Measurements from ENCODE around the gene DEF6.

Gene DEF6

GRCh38 chr6:35342258-35343091 is 44.9 kb downstream of the DEF6 start, which contains the start of gene PPARD:
Gene PPARD, plus strand, starts transcription at chr6:35342558. Its CDS starts 68,530 bp downstream, at chr6:35411088.
- DNase-seq (ENCODE audit: extremely low read depth in 1 of 2, low read depth in 1 of 2): peak; percentile 93 to 96

- DNase-seq (ENCODE audit: extremely low read depth in 1 of 2, low read depth in 1 of 2): no peak
These were observed 45.6 kb downstream of the DEF6 start for GRCh38 chr6:35343092-35343834.

DNA sequence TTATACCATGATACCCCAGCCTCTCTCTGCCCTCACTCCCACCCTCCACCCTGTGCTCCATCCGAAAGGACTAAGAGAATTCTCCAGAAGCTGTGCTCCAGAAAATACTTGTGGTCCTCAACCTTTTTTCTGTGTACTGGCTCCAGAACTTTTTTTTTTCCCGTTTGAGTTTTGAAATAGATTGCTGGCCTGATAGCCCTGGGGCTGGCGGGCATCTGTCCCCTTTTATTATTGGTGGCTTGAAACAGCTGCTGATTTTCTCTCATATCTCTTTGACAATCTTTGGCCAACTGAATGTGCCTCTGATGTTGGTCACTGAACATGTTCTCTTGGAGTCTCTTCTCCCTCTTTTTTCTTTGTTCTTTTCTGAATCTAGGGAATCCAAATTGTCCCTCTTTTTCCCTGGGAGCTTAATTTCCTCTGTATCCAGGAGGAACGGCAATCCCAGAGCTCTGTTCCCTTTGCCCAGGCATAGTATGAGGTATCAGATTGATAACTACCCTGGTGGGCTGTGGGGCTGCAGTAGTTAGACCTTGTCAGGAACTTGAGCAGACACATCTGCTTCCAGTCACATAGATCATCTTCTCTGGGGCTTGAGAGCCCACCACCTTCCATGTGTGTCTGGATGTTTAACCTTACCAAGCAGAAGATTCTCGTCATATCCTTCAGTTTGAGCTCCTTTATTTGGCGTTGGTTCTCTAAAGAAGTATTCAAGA is 46.4 kb downstream of the DEF6 start:
- no peak for DNase-seq (ENCODE audit: extremely low read depth in 1 of 2, low read depth in 1 of 2)

GRCh38 chr6:35351422-35351821 is 53.8 kb downstream of the DEF6 start:
- no peak for DNase-seq (ENCODE audit: extremely low read depth in 1 of 2, low read depth in 1 of 2)

- DNase-seq (ENCODE audit: extremely low read depth in 1 of 2, low read depth in 1 of 2): no peak
These were observed 55.1 kb downstream of the DEF6 start for GRCh38 chr6:35352735-35353134.

DNA sequence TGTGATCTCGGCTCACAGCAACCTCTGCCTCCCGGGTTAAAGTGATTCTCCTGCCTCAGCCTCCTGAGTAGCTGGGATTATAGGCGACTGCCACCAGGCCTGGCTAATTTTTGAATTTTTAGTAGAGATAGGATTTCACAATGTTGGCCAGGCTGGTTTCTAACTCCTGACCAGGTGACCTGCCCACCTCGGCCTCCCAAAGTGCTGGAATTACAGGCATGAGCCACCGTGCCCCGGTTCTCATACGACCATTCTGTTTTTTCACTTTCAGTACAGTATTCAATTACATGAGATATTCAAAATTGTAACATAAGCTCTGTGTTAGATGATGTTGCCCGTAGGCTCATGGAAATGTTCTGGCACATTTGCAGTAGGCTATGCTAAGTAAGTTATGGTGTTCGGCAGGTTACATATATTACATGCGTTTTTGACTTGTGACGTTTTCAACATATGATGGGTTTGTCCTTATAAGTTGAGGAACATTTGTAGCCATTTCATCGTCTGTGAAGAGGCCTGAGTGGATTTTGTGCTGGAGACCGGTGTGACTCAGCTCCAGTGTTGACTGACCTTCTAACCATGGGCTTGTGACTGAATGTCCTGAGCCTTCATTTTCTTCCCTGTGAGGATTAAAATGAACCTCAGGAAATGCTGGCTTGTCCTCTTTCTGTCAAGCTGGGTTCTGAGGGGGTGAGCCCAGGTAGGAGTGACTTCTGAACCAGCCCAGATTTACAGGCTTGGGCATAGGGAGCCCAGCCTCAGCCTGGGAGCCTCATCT is 56.9 kb downstream of the DEF6 start:
- no peak for DNase-seq (ENCODE audit: extremely low read depth in 1 of 2, low read depth in 1 of 2)

DNA sequence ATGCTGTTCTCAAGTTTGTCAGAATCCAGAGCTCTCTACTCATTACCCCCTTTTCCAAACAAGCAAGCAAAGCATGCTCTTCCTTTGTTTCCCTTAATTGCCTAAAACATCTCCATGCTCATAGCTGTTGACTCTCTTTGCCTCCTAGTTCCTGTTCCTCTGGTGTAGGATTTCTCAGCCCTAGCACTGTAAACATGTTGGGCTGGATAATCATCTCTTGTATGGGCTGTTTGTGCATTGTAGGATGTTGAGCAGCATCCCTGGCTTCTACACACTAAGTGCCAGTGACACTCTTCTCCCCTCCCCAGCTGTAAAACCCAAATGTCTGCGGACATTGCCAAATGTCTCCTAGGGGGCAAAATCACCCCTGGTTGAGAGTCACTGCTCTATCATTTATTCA is 58.8 kb downstream of the DEF6 start:
- DNase-seq (ENCODE audit: extremely low read depth in 1 of 2, low read depth in 1 of 2): no peak

DNA sequence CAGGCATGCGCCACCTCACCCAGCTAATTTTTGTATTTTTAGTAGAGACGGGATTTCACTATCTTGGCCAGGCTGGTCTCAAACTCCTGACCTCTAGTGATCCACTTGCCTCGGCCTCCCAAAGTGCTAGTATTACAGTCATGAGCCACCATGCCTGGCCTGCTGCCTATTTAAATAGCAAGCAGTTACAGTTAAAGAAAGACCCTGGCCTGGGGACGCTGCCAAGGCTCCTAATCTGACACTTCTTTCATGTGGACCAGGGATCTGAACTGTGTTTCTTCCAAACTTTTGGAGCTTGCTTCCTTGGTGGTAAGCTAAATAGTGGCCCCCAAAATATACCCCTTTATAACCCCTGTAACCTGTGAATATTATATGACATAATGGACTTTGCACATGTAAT is 60.1 kb downstream of the DEF6 start:
- DNase-seq (ENCODE audit: extremely low read depth in 1 of 2, low read depth in 1 of 2): no peak

GRCh38 chr6:35358086-35358485 is 60.5 kb downstream of the DEF6 start:
- DNase-seq (ENCODE audit: extremely low read depth in 1 of 2, low read depth in 1 of 2): no peak

DNA sequence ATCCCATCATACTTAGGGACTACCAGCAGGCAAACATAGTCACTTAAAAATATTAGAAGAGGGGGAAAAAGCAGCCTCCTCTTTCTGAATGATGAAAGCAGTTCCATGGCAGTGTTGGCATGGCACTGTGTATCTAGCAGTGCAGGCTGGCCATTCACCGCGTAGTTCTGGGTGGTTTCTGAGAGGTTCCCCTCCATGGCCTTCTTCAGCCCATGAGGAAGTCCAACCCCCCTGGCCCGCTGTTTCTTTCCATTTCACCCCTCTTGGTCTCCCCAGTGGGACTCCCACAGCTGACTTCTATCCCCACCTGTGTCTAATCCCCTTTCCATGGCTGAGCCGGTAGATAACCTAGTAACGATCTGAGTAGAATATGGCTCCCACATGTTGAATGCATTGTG is 61.7 kb downstream of the DEF6 start:
- no peak for DNase-seq (ENCODE audit: extremely low read depth in 1 of 2, low read depth in 1 of 2)

GRCh38 chr6:35359744-35360348 is 62.2 kb downstream of the DEF6 start:
- DNase-seq (ENCODE audit: extremely low read depth in 1 of 2, low read depth in 1 of 2): no peak

DNA sequence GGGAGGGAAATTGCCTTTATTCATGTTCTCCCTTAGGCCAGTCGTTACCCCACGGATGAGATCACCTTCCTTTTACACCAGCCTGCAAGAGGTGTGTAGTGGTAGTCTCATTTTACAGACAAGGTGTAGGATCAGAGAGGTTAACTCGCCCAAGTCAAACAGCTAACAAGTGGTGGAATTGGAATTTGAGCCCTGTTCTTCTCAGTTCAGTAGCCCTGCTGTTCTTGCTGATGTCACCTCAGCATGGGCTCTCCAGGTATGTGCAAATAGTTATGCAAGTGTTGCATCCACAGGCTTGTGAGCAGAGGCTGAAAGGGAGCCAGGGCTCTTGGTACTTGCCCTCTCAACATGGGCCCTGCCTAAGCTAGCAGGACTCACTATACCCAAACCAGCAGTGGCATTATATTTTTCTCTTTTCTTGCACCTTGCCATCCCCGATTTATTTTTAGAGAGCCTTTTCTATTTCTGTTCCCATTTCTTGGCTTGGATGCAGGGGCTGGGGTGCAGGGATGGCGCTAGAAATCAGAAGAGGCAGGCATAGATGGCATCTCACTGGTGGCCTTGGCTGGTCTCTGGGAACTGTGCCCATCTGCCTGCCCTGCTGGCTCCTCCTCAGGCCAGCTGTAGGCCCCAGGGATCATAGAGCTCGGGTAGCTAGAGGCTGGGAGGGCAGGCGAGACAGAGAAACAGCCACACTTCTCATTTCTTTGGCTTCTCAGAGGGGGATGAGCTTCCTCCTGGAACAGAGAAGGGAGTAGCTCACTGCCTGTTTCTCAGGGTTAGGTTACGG is 62.9 kb downstream of the DEF6 start:
- no peak for DNase-seq (ENCODE audit: extremely low read depth in 1 of 2, low read depth in 1 of 2)

DNA sequence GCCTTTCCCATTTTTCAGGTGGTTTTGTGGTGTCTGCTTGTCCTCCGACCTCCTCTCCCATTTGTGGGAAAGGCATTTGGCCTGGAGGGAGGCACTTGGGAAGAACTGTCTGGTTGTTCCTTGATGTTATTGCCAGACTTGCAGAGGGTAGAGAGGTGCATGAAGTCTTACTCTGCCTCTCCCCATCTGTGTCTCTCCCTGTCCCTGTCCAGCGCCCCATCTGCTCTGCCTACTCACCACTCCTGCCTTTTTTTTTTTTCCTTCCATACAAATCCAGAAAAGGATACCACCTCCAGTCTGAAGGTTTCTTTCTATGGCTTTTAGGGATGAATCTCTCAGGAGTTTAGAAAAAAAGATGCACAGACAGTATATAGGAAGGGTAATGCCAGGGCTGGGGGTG is 64.6 kb downstream of the DEF6 start:
- DNase-seq (ENCODE audit: extremely low read depth in 1 of 2, low read depth in 1 of 2): no peak

DNA sequence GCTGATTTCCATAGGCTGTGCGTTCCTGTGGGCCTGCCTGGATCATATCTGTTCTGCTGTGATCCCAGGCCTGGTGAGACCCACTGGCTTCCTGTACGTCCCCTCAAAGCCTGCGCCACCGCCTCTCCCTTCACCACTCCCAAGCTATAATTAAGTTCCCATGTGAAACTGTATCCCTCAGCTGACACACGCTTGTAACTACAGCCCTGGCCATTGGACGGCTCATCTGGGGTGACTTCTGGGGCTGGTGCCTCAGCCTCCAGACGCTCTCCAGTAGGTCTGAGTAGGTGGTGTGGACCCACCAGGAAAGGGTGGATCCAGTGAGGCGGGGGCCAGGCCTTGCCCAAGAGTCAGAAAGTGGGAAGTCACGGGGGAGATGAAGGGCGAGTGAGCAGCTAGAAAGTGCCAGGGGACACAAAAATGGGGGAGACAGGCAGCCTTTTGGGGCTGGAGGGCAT is 65.7 kb downstream of the DEF6 start:
- DNase-seq (ENCODE audit: extremely low read depth in 1 of 2, low read depth in 1 of 2): no peak

GRCh38 chr6:35365594-35366203 is 68.1 kb downstream of the DEF6 start:
- no peak for DNase-seq (ENCODE audit: extremely low read depth in 1 of 2, low read depth in 1 of 2)

- DNase-seq (ENCODE audit: extremely low read depth in 1 of 2, low read depth in 1 of 2): no peak
These were observed 68.6 kb downstream of the DEF6 start for GRCh38 chr6:35366204-35366596.

DNA sequence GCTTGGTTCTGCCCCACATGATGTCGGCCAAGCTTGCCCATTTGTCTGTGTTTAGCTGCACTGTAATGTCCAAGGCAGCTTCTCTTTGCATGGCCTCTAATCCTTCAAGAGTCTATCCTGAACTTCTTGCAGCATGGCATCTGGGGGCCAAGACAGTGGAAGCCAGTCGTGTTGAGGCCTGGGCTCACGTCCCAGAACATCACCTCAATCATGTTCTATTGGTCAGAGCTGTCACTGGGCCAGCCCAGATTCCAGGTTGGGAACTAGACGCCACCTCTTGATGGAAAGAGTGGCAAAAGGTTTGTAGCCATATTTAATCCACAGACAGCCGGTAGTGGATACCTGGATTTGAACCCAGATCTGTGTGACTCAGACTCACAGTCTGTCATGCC is 70.0 kb downstream of the DEF6 start:
- no peak for DNase-seq (ENCODE audit: extremely low read depth in 1 of 2, low read depth in 1 of 2)

DNA sequence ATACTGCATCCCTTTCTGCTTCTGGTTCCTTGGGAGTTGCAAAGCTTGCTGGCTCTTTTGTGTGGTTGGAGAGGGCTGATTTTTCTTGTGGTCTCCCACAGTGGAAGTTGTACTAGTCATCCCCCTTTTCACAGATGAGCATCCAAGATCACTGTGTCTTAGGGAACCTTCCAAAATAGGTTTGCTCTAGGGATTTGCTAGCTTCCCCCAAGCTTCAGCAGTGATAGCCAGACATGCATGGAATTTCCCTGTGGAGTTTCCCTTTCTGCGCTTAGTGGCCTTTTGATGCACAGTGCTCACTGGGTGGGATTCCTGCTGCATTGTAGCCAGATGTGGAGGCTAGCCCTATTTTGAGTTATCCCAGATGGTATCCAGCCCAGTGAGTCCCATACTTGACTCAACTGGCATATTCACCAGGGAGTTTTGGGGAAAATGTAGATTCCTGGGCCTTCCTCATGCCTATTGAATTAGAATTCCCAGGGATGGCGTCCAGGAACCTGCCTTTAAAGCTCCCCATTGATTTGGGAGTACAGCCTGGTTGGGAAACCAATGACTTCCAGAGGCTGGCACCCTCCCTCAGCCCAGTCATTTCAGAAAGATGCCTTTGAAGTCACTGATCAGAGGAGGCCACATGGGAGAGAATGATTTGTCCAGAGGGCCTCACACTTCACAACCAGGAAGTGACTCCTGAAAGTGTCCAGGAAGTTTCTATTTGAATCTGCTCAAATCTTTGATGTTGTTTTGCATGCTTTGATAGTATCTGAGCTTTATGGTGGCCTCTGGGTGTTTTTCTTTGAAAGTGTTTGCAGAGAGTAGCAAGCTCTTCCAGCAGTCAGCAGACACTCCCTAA is 70.6 kb downstream of the DEF6 start:
- DNase-seq (ENCODE audit: extremely low read depth in 1 of 2, low read depth in 1 of 2): peak in 1 of 2 donors; percentile 36
